ENCODE results near the gene PGM2. TPM values are rescaled to one million over a fixed set of nuclear protein-coding genes. Genes with fewer than 3 reads are reported as not detected.

The PGM2 gene
- total and polyA plus RNA-seq, 2 donors (not counting 3 experiments of a cell fraction or from before 2014, with no cell fraction given) = 17.9 to 53.9 TPM

DNA sequence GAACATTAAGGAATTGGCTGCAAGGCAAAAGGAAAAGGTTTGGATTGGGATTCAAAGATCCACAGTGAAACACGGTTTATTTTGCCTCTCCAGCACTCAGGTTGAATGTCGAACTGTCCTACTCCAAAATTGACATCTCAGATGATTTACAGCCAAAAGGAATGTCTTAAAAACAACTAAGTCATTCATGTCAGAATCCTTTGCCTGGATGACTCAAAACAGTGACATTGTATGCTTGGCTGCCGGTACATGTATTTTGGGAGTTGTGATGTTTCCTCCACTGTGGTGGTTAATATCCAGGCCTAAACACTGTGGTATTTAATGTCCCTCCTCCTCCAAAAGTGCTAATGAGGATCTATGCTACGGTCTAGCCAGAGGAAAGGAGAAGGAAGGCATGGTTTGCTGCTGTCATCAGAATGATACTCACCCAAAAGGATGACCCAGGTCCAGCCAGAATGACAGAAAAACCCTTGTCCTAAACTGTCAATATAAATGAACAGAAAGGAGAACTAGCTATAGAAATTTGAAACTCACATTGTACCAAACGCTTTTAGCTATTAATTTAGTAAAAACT is 20.9 kb downstream of the PGM2 start:
- ChIA-PET CTCF (interaction anchor here (1.0 to 1.4 kb wide), 4 partner anchors 9 to 50 kb away, joined by 3 to 4 read pairs (median 3); partner anchors contain the start of gene PGM2), POLR2A (no interaction called here)
- no peak for TF ChIP-seq JUN (IDR thresholded peaks at IDR 0.05; ENCODE audit: borderline replicate concordance, insufficient read depth, insufficient read length, low read depth)
- no peak for TF ChIP-seq GATA2 (IDR thresholded peaks at IDR 0.05; ENCODE audit: insufficient read depth, insufficient read length, low read depth, low read length)
- TF ChIP-seq, protein P1, sequence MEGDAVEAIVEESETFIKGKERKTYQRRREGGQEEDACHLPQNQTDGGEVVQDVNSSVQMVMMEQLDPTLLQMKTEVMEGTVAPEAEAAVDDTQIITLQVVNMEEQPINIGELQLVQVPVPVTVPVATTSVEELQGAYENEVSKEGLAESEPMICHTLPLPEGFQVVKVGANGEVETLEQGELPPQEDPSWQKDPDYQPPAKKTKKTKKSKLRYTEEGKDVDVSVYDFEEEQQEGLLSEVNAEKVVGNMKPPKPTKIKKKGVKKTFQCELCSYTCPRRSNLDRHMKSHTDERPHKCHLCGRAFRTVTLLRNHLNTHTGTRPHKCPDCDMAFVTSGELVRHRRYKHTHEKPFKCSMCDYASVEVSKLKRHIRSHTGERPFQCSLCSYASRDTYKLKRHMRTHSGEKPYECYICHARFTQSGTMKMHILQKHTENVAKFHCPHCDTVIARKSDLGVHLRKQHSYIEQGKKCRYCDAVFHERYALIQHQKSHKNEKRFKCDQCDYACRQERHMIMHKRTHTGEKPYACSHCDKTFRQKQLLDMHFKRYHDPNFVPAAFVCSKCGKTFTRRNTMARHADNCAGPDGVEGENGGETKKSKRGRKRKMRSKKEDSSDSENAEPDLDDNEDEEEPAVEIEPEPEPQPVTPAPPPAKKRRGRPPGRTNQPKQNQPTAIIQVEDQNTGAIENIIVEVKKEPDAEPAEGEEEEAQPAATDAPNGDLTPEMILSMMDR (IDR thresholded peaks at IDR 0.05; ENCODE audit: extremely low read depth in 1 of 2, insufficient read depth in 1 of 2, low read depth in 1 of 2, low read length in 2 of 2) = no peak
- TF ChIP-seq, protein P2, sequence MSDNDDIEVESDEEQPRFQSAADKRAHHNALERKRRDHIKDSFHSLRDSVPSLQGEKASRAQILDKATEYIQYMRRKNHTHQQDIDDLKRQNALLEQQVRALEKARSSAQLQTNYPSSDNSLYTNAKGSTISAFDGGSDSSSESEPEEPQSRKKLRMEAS (IDR thresholded peaks at IDR 0.05; ENCODE audit: insufficient read depth, insufficient read length) = no peak
- Histone ChIP-seq H2AFZ (ENCODE audit: low read depth, low read length) (no peak overlapping the region), H3K36me3 (ENCODE audit: control insufficient read depth in 2 of 2, extremely low read depth in 1 of 2, insufficient read depth in 2 of 2, low read length in 2 of 2) (peaks cover 7 to 15% of the 10 kb centered on the region in 2 experiments), H3K4me3 (replicated peaks in 1 of 3; ENCODE audit: insufficient read depth in 1 of 3, low read depth in 1 of 3, low read length in 3 of 3) (no peak overlapping the region), H3K9ac (replicated peaks; ENCODE audit: extremely low read depth, insufficient read depth, low read length) (no peak overlapping the region), H3K4me1 (ENCODE audit: control insufficient read depth, extremely low read depth, insufficient read depth, low read length) (no peaks in the 10 kb centered on the region), H3K79me2 (ENCODE audit: control insufficient read depth, insufficient read depth, low read length) (no peaks in the 10 kb centered on the region), H4K20me1 (replicated peaks; ENCODE audit: control insufficient read depth, extremely low read depth, insufficient read depth, low read length) (no peaks in the 10 kb centered on the region), H3K9me3 (replicated peaks; ENCODE audit: control insufficient read depth, insufficient read depth, low read length) (no peaks in the 10 kb centered on the region), H3K27ac (ENCODE audit: insufficient read depth, low read depth, low read length) (no peak overlapping the region), H3K9me1 (replicated peaks; ENCODE audit: control insufficient read depth, extremely low read depth, insufficient read depth, low read length) (no peaks in the 10 kb centered on the region), H3K27me3 (ENCODE audit: control insufficient read depth in 2 of 2, insufficient read depth in 2 of 2, low read length in 2 of 2) (no peaks in the 10 kb centered on the region), H3K4me2 (ENCODE audit: insufficient read depth, low read length) (no peak overlapping the region)
- dilution Hi-C loops (cut with MboI; ENCODE audit: extremely low pct_ligation_motif_present, low sequenced_read_pairs) = no loop called here
- intact Hi-C loops (cut with micrococcal nuclease) = no loop called here
- no TSS peak for BruUV-seq (replicated peaks)
- no peak for FAIRE-seq
- no peak for DNase-seq (ENCODE audit: low read depth, low spot score)

DNA sequence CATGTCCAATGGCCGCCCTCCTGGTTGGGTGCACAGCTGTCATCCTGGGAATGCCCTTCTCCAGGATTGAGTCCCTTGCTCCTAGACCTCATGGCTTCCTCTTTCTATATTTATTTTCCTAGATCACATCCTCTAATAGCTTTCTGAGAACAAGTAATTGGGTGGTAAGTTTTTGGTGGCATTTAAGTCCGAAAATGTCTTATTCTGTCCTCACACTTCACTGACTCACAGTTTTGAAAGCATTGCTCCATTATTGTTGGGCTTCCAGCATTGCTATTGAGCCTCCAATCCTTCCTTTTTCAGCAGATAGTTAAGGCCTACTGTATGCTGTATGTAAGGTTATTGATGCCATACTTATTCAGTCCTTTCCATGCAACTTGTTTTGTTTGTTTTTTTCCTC is 25.9 kb downstream of the PGM2 start:
- H3K4me2 ChIP-seq (ENCODE audit: insufficient read depth, low read length) = no peak overlapping the region
- H4K20me1 ChIP-seq (replicated peaks; ENCODE audit: control insufficient read depth, extremely low read depth, insufficient read depth, low read length) = no peaks in the 10 kb centered on the region
- intact Hi-C loops (cut with micrococcal nuclease) = no loop called here
- no TSS peak for BruUV-seq (replicated peaks)
- H3K4me1 ChIP-seq (ENCODE audit: control insufficient read depth, extremely low read depth, insufficient read depth, low read length) = no peaks in the 10 kb centered on the region
- H2AFZ ChIP-seq (ENCODE audit: low read depth, low read length) = no peak overlapping the region
- dilution Hi-C loops (cut with MboI; ENCODE audit: extremely low pct_ligation_motif_present, low sequenced_read_pairs) = no loop called here
- TF ChIP-seq POLR2AphosphoS5 (IDR thresholded peaks at IDR 0.05; ENCODE audit: insufficient read depth, low read depth, low read length) (no peak), POLR2A (IDR thresholded peaks at IDR 0.05; ENCODE audit: low read depth, low read length) (no peak), MYC (IDR thresholded peaks at IDR 0.05; ENCODE audit: low read depth, low read length) (no peak), FOS (IDR thresholded peaks at IDR 0.05; ENCODE audit: borderline replicate concordance, insufficient read depth, low read length) (no peak), EZH2 (IDR thresholded peaks at IDR 0.05; ENCODE audit: borderline replicate concordance, low read depth, low read length, severe bottlenecking) (no peak), JUN (IDR thresholded peaks at IDR 0.05; ENCODE audit: borderline replicate concordance, insufficient read depth, insufficient read length, low read depth) (no peak), GATA2 (IDR thresholded peaks at IDR 0.05; ENCODE audit: insufficient read depth, insufficient read length, low read depth, low read length) (no peak)
- TF ChIP-seq, protein P2 (IDR thresholded peaks at IDR 0.05; ENCODE audit: insufficient read depth, insufficient read length) = no peak
- TF ChIP-seq, protein P1 (IDR thresholded peaks at IDR 0.05; ENCODE audit: extremely low read depth in 1 of 2, insufficient read depth in 1 of 2, low read depth in 1 of 2, low read length in 2 of 2) = no peak
- no peak overlapping the region for H3K27ac ChIP-seq (ENCODE audit: insufficient read depth, low read depth, low read length)
- CTCF ChIA-PET = interaction anchor here (0.9 to 1.4 kb wide), 2 partner anchors 8 to 26 kb away, joined by 4 to 5 read pairs; partner anchors contain the start of gene PGM2
- H3K79me2 ChIP-seq (ENCODE audit: control insufficient read depth, insufficient read depth, low read length) = no peaks in the 10 kb centered on the region
- no peaks in the 10 kb centered on the region for H3K27me3 ChIP-seq (ENCODE audit: control insufficient read depth in 2 of 2, insufficient read depth in 2 of 2, low read length in 2 of 2)
- FAIRE-seq (no peak), DNase-seq (ENCODE audit: low read depth, low spot score) (no peak)
- H3K9me1 ChIP-seq (replicated peaks; ENCODE audit: control insufficient read depth, extremely low read depth, insufficient read depth, low read length) = no peaks in the 10 kb centered on the region
- POLR2A ChIA-PET = no interaction called here
- H3K36me3 ChIP-seq (ENCODE audit: control insufficient read depth in 2 of 2, extremely low read depth in 1 of 2, insufficient read depth in 2 of 2, low read length in 2 of 2) = peaks cover 12 to 16% of the 10 kb centered on the region in 2 experiments
- no peaks in the 10 kb centered on the region for H3K9me3 ChIP-seq (replicated peaks; ENCODE audit: control insufficient read depth, insufficient read depth, low read length)
- H3K9ac ChIP-seq (replicated peaks; ENCODE audit: extremely low read depth, insufficient read depth, low read length) = no peak overlapping the region
- no peak overlapping the region for H3K4me3 ChIP-seq (replicated peaks in 1 of 3; ENCODE audit: insufficient read depth in 1 of 3, low read depth in 1 of 3, low read length in 3 of 3)
